ENCODE data around the gene C1orf35. TPM values are rescaled to one million over a fixed set of nuclear protein-coding genes. Genes with fewer than 3 reads are reported as not detected.

C1orf35 gene
- total and polyA plus RNA-seq, 4 donors: 4.0 to 7.5 (median 6.4) TPM

GRCh38 chr1:228068359-228068758 lies 34.8 kb downstream of the C1orf35 start:
- Histone ChIP-seq H3K27ac (ENCODE audit: low read depth in 1 of 2, low read length in 2 of 2) (no peak overlapping the region), H3K4me3 (ENCODE audit: low read depth in 1 of 3, low read length in 3 of 3) (no peak overlapping the region), H3K9me3 (ENCODE audit: control insufficient read depth in 4 of 4, low read length in 3 of 4) (no peaks in the 10 kb centered on the region), H3K36me3 (ENCODE audit: control insufficient read depth in 4 of 4, insufficient read depth in 3 of 4, low read depth in 1 of 4, low read length in 3 of 4) (no peaks in the 10 kb centered on the region), H3K4me1 (ENCODE audit: control insufficient read depth in 4 of 4, insufficient read depth in 4 of 4, low read length in 3 of 4) (no peaks in the 10 kb centered on the region), H3K27me3 (ENCODE audit: control insufficient read depth in 4 of 4, insufficient read depth in 4 of 4, low read length in 3 of 4) (peaks cover 0 to 5% (median 2%) of the 10 kb centered on the region in 4 donors), H3K9ac (ENCODE audit: low read depth in 1 of 2, low read length in 2 of 2) (no peak overlapping the region)
- no peak for DNase-seq (ENCODE audit: low spot score)
- 72% methylated on average over 7 of the region's 7 CpGs for WGBS
- TF ChIP-seq RXRA (IDR thresholded peaks at IDR 0.05) (no peak), NR2F2 (IDR thresholded peaks at IDR 0.05) (no peak), HNF4A (conservative IDR thresholded peaks at IDR 0.05) (no peak), FOXA1 (IDR thresholded peaks at IDR 0.05) (no peak), JUND (IDR thresholded peaks at IDR 0.05) (no peak), EGR1 (IDR thresholded peaks at IDR 0.05; ENCODE audit: low read depth in 2 of 2) (no peak), MAX (IDR thresholded peaks at IDR 0.05) (no peak), ATF3 (IDR thresholded peaks at IDR 0.05) (no peak), FOXA2 (IDR thresholded peaks at IDR 0.05) (no peak), TAF1 (conservative IDR thresholded peaks at IDR 0.05) (no peak), SP1 (IDR thresholded peaks at IDR 0.05) (no peak), GABPA (IDR thresholded peaks at IDR 0.05 in 1 of 2, conservative IDR thresholded peaks at IDR 0.05 in 1 of 2) (no peak)

- 61% methylated on average over 10 of the region's 10 CpGs for WGBS
- no peak for DNase-seq (ENCODE audit: low spot score)
- peaks cover 0 to 7% (median 3%) of the 10 kb centered on the region in 4 donors for H3K27me3 ChIP-seq (ENCODE audit: control insufficient read depth in 4 of 4, insufficient read depth in 4 of 4, low read length in 3 of 4)
Observed at GRCh38 chr1:228066891-228067654, 36.1 kb downstream of the C1orf35 start.

GRCh38 chr1:228066416-228066815 lies 36.7 kb downstream of the C1orf35 start:
- 50% methylated on average over 4 of the region's 4 CpGs for WGBS
- Histone ChIP-seq H3K4me1 (ENCODE audit: control insufficient read depth in 4 of 4, insufficient read depth in 4 of 4, low read length in 3 of 4) (no peaks in the 10 kb centered on the region), H3K4me3 (ENCODE audit: low read depth in 1 of 3, low read length in 3 of 3) (no peak overlapping the region), H3K9ac (ENCODE audit: low read depth in 1 of 2, low read length in 2 of 2) (no peak overlapping the region), H3K27ac (ENCODE audit: low read depth in 1 of 2, low read length in 2 of 2) (no peak overlapping the region), H3K9me3 (ENCODE audit: control insufficient read depth in 4 of 4, low read length in 3 of 4) (no peaks in the 10 kb centered on the region), H3K36me3 (ENCODE audit: control insufficient read depth in 4 of 4, insufficient read depth in 3 of 4, low read depth in 1 of 4, low read length in 3 of 4) (no peaks in the 10 kb centered on the region), H3K27me3 (ENCODE audit: control insufficient read depth in 4 of 4, insufficient read depth in 4 of 4, low read length in 3 of 4) (peaks cover 0 to 12% (median 3%) of the 10 kb centered on the region in 4 donors)
- TF ChIP-seq YY1 (IDR thresholded peaks at IDR 0.05) (no peak), GABPA (IDR thresholded peaks at IDR 0.05 in 1 of 2, conservative IDR thresholded peaks at IDR 0.05 in 1 of 2) (no peak), SP1 (IDR thresholded peaks at IDR 0.05) (no peak), ATF3 (IDR thresholded peaks at IDR 0.05) (no peak), JUND (IDR thresholded peaks at IDR 0.05) (no peak), NR2F2 (IDR thresholded peaks at IDR 0.05) (no peak), FOXA2 (IDR thresholded peaks at IDR 0.05) (no peak), ZBTB33 (IDR thresholded peaks at IDR 0.05) (no peak), EGR1 (IDR thresholded peaks at IDR 0.05; ENCODE audit: low read depth in 2 of 2) (no peak), REST (IDR thresholded peaks at IDR 0.05) (no peak), HNF4G (IDR thresholded peaks at IDR 0.05) (no peak), TAF1 (conservative IDR thresholded peaks at IDR 0.05) (no peak), RAD21 (IDR thresholded peaks at IDR 0.05) (no peak), HNF4A (conservative IDR thresholded peaks at IDR 0.05) (no peak), RXRA (IDR thresholded peaks at IDR 0.05) (no peak), FOXA1 (IDR thresholded peaks at IDR 0.05) (no peak)
- no peak for DNase-seq (ENCODE audit: low spot score)

More at GRCh38 chr1:228066891-228067654, 36.1 kb downstream of the C1orf35 start:
- Histone ChIP-seq H3K9ac (ENCODE audit: low read depth in 1 of 2, low read length in 2 of 2) (no peak overlapping the region), H3K27ac (ENCODE audit: low read depth in 1 of 2, low read length in 2 of 2) (no peak overlapping the region), H3K36me3 (ENCODE audit: control insufficient read depth in 4 of 4, insufficient read depth in 3 of 4, low read depth in 1 of 4, low read length in 3 of 4) (no peaks in the 10 kb centered on the region), H3K4me1 (ENCODE audit: control insufficient read depth in 4 of 4, insufficient read depth in 4 of 4, low read length in 3 of 4) (no peaks in the 10 kb centered on the region), H3K4me3 (ENCODE audit: low read depth in 1 of 3, low read length in 3 of 3) (no peak overlapping the region), H3K9me3 (ENCODE audit: control insufficient read depth in 4 of 4, low read length in 3 of 4) (no peaks in the 10 kb centered on the region)
- no peak for TF ChIP-seq TAF1 (conservative IDR thresholded peaks at IDR 0.05)

Measured in liver (tissue), 9 donors.